HUDEP-2 (cell line): ENCODE measurements around the gene TSC2.

Source experiments
- DNase-seq, 76 experiments: peaks; one replicate each; lab custom pipeline; 2025; ENCODE audit not compliant: unreplicated experiment in 76 of 76; lab: John Stamatoyannopoulos, UW

The TSC2 gene

GRCh38 chr16:2047330-2048115, at the start of gene TSC2, which contains the start of gene NTHL1:
TSS of gene TSC2 (plus strand) at chr16:2047985. CDS start at chr16:2048616, 631 bp downstream.
TSS of gene NTHL1 (minus strand) at chr16:2047834. CDS start at chr16:2047823, 11 bp downstream.
- DNase-seq: peak in 75 of 76 experiments; percentile 22 to 96 (median 90)

GRCh38 chr16:1998360-1998835, 49.4 kb upstream of the TSC2 start:
- DNase-seq: no peak

GRCh38 chr16:1998852-1999801, 48.7 kb upstream of the TSC2 start:
- DNase-seq: no peak

- no peak for DNase-seq
Measured at GRCh38 chr16:1999866-2000514, 47.8 kb upstream of the TSC2 start.

- no peak for DNase-seq
Measured at GRCh38 chr16:2001035-2001434, 46.8 kb upstream of the TSC2 start.

- DNase-seq: no peak
Measured at GRCh38 chr16:2001456-2002355, 46.1 kb upstream of the TSC2 start.

- no peak for DNase-seq
Measured at GRCh38 chr16:2002406-2003230, 45.2 kb upstream of the TSC2 start.

GRCh38 chr16:2003231-2003826, 44.5 kb upstream of the TSC2 start:
- no peak for DNase-seq

- peak in 74 of 76 experiments; percentile 21 to 95 (median 85) for DNase-seq
Measured at GRCh38 chr16:2003827-2004641, 43.8 kb upstream of the TSC2 start.

GRCh38 chr16:2004795-2005517, 42.8 kb upstream of the TSC2 start:
- DNase-seq: peak in 6 of 76 experiments; percentile 10 to 52 (median 20)

- peak in 15 of 76 experiments; percentile 5 to 42 (median 22) for DNase-seq
Measured at GRCh38 chr16:2005646-2006045, 42.1 kb upstream of the TSC2 start.

GRCh38 chr16:2006317-2006716, 41.5 kb upstream of the TSC2 start:
- DNase-seq: no peak

- no peak for DNase-seq
Measured at GRCh38 chr16:2007081-2007836, 40.5 kb upstream of the TSC2 start.

- peak in 35 of 76 experiments; percentile 13 to 56 (median 36) for DNase-seq
Measured at GRCh38 chr16:2008009-2008526, 39.7 kb upstream of the TSC2 start.

- peak in 4 of 76 experiments; percentile 12 to 28 (median 19) for DNase-seq
Measured at GRCh38 chr16:2008631-2009163, 39.1 kb upstream of the TSC2 start.
